ENCODE results near the gene SLCO4A1.

SLCO4A1 gene

DNA sequence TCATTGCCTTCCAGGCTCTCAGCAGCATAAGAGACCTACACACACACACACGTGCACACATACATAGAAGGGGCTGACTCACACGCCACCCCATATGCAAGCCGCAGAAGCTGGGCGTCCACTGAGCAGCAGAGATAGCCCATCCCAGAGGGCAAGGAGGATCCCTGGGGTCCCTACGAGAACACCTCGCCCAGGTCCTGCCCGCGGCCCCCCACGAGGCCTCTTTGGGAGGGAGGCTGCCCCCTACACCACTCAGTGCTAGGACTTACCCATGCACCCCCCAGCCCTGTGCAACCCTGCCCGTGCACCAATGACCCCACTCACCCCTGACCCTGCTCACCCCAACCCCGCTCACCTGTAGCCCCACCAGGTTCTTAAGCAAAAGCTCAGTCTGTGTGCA is 45.8 kb downstream of the SLCO4A1 start:
- DNase-seq (ENCODE audit: low read depth) = no peak

- no peak for DNase-seq (ENCODE audit: low read depth)
Observed at GRCh38 chr20:62688855-62689460, 46.7 kb downstream of the SLCO4A1 start.

- DNase-seq (ENCODE audit: low read depth) = no peak
Observed at GRCh38 chr20:62689861-62690260, 47.6 kb downstream of the SLCO4A1 start.

- no peak for DNase-seq (ENCODE audit: low read depth)
Observed at GRCh38 chr20:62690261-62690820, 48.0 kb downstream of the SLCO4A1 start.

DNA sequence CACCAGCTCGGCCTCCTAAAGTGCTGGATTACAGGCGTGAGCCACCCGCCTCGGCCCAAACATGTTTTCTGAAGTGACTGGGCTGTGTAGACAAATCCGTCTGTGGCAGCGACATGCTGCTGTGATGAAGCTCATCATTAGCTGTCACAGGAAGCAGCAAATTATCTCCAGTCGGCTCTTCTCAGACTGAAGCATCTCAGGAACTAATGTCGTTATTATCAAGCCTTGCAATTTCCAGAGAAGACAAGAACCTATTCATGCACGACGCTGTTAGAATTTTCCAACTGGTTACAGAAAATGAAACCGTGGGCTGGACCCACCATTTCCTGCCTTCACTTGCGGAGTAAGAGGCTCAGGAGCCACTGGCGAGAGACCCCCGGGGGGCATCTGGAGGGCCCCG is 49.2 kb downstream of the SLCO4A1 start:
- DNase-seq (ENCODE audit: low read depth) = no peak

- DNase-seq (ENCODE audit: low read depth) = no peak
Observed at GRCh38 chr20:62692176-62692575, 49.9 kb downstream of the SLCO4A1 start.

DNA sequence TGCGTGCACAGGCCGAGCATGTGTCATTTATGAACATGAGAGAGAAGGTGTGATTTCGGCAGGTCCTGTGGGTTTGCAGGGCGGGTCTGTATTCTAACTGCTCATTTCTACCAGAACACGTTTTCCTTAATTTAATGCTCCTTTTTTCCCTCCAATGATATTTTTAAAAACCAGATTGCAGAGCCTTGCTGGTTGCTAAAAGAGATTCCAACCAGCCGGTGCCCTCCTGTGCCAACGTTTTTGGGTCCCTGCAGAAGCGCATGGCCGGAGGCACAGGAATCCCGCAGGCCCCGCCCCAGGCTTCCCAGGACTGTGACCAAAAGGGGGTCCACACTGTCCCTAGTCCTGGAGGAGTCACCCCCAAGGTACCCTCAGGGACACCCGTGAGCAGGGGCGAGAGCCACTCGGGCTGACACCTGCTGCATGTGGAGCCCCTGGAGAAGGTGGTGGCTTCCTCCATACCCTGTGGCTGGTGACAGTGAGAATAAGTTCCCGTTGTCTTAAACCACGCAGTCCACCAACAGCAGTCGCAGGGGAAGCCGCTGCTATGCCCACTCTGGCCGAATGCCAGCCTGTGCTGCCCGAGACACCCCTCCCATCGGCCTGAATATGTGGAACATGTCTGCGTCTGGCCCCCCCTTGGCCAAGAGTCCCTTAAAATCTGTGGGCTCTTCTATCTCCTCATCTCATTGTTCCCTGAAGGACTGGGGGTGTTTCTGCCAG is 50.7 kb downstream of the SLCO4A1 start:
- no peak for DNase-seq (ENCODE audit: low read depth)

DNA sequence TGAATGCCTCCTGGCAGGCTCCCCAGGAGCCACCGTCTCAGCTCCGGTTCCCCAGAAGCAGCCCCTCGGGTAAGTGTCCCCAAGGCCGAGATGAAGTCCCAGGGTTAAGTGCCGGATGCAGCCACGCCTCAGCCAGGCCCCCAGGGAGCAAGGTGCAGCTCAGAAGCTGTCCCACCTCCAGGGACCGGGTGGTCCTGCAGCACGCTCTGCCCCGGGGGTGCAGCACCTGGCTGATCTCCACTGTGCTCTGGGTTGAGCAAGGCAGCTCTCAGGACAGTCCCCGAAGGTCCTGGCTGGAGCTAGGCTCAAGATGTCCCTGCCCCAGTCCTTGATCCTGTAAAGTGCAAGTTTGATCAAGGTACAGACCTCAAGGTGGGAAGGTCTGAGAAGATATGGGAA is 51.2 kb downstream of the SLCO4A1 start:
- no peak for DNase-seq (ENCODE audit: low read depth)

DNA sequence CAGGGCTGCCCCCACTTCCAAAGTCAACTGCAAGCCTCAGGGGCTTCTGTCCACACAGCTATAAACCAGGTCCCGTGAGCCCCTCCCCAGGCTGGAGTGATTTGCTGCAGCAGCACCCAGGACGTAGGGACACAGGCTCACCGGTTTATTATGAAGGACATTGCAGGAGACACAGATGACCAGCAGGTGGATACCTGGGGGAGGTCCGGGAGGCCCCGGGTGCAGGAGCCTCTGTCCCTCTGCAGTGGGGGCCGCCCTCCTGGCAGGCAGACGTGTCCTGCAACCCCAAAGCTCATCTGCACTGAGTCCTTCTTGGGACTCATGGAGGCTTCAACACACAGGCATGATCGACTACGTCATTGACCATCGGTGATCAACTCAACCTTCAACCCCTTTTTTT is 51.8 kb downstream of the SLCO4A1 start:
- no peak for DNase-seq (ENCODE audit: low read depth)

DNA sequence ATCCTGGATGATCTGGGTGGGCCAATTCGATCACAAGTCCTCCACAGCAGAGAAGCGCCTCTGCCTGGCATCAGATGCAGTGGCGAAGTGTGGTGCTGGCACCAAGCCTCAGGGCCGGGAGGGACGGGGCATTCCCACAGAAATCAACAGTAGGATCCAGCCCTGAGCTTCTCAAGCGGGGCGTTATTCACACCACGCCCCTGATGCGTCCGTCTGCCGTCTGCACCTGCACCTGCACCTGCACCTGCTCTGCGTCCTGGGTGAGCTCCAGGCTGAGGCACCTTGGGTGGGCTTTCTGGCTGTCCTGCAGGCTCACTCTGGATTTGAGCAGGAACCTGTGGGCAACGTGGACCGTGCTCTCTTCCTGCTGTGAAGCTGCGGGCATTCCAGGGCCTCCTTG is 52.6 kb downstream of the SLCO4A1 start:
- DNase-seq (ENCODE audit: low read depth) = no peak

DNA sequence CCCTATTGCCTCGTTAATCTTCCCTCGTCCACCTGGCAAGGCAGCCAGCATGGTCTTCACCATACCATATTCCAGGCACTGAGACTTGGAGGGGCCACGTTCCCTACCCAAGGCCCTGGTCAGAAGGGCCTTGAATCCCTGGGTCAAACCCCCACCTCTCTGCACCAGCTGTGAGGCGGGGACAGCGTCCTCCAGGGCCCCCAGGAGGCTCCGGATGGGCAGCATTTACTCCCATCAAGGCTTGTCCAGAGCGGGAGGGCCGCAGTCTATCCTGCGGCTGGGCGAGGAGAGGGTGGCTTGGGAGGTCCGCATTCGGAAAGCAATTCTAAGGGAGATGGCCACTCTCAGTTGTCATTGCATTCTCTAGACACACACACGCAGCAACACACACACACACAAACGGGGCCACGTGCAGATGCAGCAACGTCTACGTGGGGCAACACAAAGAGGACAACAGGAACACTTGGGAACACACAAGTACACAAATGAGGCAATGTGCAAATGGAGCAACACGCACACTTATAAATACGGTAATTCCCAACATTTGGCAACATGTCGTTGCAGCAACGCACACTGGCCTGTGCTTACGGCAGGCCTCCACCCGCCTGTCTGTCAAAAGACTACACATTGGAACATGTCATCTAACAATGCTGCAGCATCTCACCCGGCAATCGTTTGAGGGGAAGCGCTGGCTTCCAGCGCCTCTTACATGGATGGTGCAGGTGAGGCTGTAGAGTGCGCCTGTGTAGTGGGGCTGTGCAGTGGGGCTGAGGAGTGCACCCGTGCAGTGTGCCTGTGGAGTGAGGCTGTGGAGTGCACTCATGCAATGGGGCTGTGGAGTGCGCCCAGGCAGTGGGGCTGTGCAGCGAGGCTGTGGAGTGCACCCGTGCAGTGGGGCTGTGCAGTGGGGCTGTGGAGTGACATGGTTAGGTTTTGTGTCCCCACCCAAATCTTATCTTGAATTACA is 53.4 kb downstream of the SLCO4A1 start:
- no peak for DNase-seq (ENCODE audit: low read depth)

DNA sequence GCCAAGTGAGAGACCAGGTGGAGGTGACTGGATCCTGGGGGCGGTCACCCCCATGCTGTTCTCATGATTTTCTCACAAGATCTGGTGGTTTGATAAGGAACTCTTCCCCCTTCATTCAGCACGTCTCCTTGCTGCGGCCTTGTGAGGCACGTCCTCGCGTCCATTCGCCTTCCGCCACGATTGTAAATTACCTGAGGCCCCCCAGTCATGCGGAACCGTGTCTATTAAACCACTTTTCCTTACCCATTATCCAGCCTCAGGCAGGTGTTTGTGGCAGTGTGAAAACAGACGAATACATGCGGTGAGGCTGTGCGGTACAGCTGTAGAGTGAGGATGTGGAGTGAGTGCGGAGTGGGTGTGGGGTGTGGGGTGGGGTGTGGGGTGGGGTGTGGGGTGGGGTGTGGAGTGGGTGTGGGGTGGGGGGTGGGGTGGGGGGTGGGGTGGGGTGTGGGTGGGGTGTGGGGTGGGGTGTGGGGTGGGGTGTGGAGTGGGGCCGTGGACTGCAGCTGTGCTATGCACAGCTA is 54.2 kb downstream of the SLCO4A1 start:
- DNase-seq (ENCODE audit: low read depth) = no peak

- no peak for DNase-seq (ENCODE audit: low read depth)
Observed at GRCh38 chr20:62696989-62697388, 54.7 kb downstream of the SLCO4A1 start.

GRCh38 chr20:62697468-62697912 is 55.2 kb downstream of the SLCO4A1 start:
- DNase-seq (ENCODE audit: low read depth) = no peak

GRCh38 chr20:62698231-62698630 is 55.9 kb downstream of the SLCO4A1 start:
- DNase-seq (ENCODE audit: low read depth) = no peak

- DNase-seq (ENCODE audit: low read depth) = no peak
Observed at GRCh38 chr20:62699296-62699695, 57.0 kb downstream of the SLCO4A1 start.

GRCh38 chr20:62699741-62700140 is 57.4 kb downstream of the SLCO4A1 start:
- DNase-seq (ENCODE audit: low read depth) = no peak

- no peak for DNase-seq (ENCODE audit: low read depth)
Observed at GRCh38 chr20:62700261-62700930, 58.1 kb downstream of the SLCO4A1 start.

DNA sequence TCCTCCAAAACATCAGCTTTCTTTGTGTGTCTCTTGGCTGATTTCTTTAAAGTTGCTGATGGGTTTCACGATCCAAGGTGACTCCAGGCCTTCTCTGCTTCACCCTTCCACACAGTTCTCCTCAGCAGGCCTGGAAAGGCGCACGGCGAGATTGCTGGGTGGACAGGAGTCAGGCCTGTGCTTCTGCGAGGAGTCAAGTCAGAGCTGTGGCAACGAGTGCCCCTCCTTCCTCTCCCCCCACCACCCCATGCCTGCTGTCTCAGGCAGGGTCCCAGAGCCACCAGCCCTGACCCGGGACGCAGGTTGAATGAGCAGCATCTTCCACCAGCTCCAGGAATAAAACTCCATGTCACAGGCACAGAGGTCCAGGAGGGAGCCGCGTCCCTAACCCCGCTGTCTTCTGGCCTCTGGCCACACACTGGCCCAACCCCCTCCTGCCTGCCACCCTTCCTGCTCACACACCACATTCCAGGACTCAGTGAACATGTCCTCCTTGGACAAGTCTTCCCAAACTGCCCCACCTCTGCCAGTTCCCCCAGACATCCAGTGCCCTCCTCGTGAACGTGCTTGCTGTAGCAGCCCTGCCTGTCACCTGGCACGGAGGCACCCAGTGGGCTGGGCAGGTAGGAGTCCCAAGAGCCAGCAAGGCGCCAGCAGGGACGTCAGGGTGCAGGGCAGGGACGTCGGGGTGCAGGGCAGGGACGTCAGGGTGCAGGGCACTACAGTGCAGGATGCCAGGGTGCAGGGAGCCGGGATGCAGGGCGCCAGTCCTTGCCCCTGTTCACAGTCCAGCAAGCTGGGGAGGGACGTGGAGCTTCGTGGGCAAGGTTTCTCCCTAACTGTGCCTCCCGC is 59.1 kb downstream of the SLCO4A1 start:
- no peak for DNase-seq (ENCODE audit: low read depth)

DNA sequence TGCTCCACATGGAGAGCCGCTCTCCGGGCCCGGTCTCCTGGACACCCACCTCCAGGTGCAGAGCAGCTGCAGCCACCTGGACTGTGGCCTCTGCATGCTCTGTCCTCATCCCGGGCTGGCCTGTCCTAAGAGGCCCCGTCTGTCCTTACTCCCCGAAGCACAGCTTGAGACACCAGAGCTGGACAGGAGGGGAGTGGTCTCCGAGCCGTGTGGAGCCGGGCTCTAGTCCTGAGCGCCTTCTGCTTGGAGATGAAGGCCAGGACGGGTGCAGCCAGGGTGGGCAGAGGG is 59.7 kb downstream of the SLCO4A1 start:
- DNase-seq (ENCODE audit: low read depth) = no peak
